AML-193 (cell line): Measurements from ENCODE around the gene SERPINA9.
A peak's percentile ranks its signal among the peaks of the same experiment; 100 is the strongest.
"Not testable (repeated sequence)": the region's sequence is repeated elsewhere in the genome, so short reads cannot be mapped to it uniquely, and the experiment has no call there.

Source experiments
- DNase-seq, 2 experiments: peaks; one replicate each; lab custom pipeline; 2025; lab: John Stamatoyannopoulos, UW

SERPINA9 gene

GRCh38 chr14:94423453-94424056, 52.4 kb downstream of the SERPINA9 start:
- DNase-seq: peak; percentile 53 to 54

GRCh38 chr14:94421316-94421715, 54.7 kb downstream of the SERPINA9 start:
- DNase-seq: no peak

GRCh38 chr14:94417497-94418205, 58.3 kb downstream of the SERPINA9 start:
- not testable (repeated sequence) for DNase-seq
